ENCODE results near the gene ZNF346.

- no peak for TF ChIP-seq CTCF (IDR thresholded peaks at IDR 0.05 in 2 of 3, conservative IDR thresholded peaks at IDR 0.05 in 1 of 3; ENCODE audit: control insufficient read depth in 2 of 3, extremely low read depth in 1 of 3, insufficient read depth in 1 of 3, low read depth in 3 of 3, low read length in 3 of 3)
- TF ChIP-seq SREBF2 (IDR thresholded peaks at IDR 0.05; ENCODE audit: low read length), result no peak
- no peak for TF ChIP-seq NR2C1 (IDR thresholded peaks at IDR 0.05)
- no peak for TF ChIP-seq LARP7 (IDR thresholded peaks at IDR 0.05)
- no peak for TF ChIP-seq POLR2AphosphoS5 (IDR thresholded peaks at IDR 0.05; ENCODE audit: low read length)
- TF ChIP-seq TAF1 (IDR thresholded peaks at IDR 0.05; ENCODE audit: borderline replicate concordance, low read depth, low read length), result no peak
- no peak for TF ChIP-seq NBN (IDR thresholded peaks at IDR 0.05)
- no peak for TF ChIP-seq YY1 (IDR thresholded peaks at IDR 0.05; ENCODE audit: low read depth, low read length)
- no peak for TF ChIP-seq POLR2A (IDR thresholded peaks at IDR 0.05; ENCODE audit: low read depth, low read length)
- TF ChIP-seq EGR1 (IDR thresholded peaks at IDR 0.05; ENCODE audit: borderline replicate concordance in 1 of 2, low read depth in 2 of 2, low read length in 2 of 2), result no peak
- no peak for TF ChIP-seq NRF1 (conservative IDR thresholded peaks at IDR 0.05; ENCODE audit: low read depth, low read length)
- no peak for TF ChIP-seq POLR2AphosphoS2 (IDR thresholded peaks at IDR 0.05; ENCODE audit: low read depth, low read length)
- TF ChIP-seq MXI1 (IDR thresholded peaks at IDR 0.05; ENCODE audit: low read depth, low read length), result no peak
- TF ChIP-seq KDM1A (IDR thresholded peaks at IDR 0.05; ENCODE audit: borderline replicate concordance), result no peak
These were observed 100.1 kb downstream of the ZNF346 start for GRCh38 chr5:177122566-177122965.
